GM21619 (cell line): ENCODE data around the gene DTWD1.
"Not testable (repeated sequence)": the region's sequence is repeated elsewhere in the genome, so short reads cannot be mapped to it uniquely, and the experiment has no call there.

Experiments used
- ATAC-seq: cut with Tn5 transposase; IDR thresholded peaks from one replicate; pipeline ENCODE4 v1.9.1; 2021; ENCODE audit not compliant: unreplicated experiment

Gene DTWD1, protein sequence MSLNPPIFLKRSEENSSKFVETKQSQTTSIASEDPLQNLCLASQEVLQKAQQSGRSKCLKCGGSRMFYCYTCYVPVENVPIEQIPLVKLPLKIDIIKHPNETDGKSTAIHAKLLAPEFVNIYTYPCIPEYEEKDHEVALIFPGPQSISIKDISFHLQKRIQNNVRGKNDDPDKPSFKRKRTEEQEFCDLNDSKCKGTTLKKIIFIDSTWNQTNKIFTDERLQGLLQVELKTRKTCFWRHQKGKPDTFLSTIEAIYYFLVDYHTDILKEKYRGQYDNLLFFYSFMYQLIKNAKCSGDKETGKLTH

GRCh38 chr15:49620658-49621368, at the start of gene DTWD1, which contains the start of gene FAM227B:
Gene DTWD1, plus strand, starts transcription at chr15:49621048. Its CDS starts 4,120 bp downstream, at chr15:49625168.
Gene FAM227B, minus strand, starts transcription at chr15:49620818. Its CDS starts 5,647 bp downstream, at chr15:49615171.
- peak; percentile 98 for ATAC-seq

DNA sequence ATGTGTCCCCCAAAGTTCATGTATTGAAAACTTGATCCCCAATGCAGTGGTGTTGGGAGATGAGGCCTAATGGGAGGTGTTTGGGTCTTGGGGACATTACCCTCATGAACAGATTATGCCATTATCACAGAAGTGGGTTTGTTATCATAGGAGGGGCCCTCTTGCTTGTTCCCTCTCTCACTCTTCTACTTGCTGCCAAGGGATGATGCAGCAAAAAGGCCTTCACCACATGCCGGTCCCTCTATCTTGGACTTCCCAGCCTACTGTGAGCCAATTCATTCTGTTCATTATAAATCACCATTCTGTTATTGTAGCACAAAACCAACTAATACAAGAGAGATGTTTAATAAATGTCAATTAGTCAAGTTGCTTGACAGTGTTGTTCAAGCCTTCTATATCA, 47.4 kb upstream of the DTWD1 start:
- ATAC-seq = no peak

GRCh38 chr15:49589030-49589429, 31.8 kb upstream of the DTWD1 start:
- ATAC-seq = peak; percentile 84

GRCh38 chr15:49592829-49593316, 28.0 kb upstream of the DTWD1 start:
- ATAC-seq = not testable (repeated sequence)

DNA sequence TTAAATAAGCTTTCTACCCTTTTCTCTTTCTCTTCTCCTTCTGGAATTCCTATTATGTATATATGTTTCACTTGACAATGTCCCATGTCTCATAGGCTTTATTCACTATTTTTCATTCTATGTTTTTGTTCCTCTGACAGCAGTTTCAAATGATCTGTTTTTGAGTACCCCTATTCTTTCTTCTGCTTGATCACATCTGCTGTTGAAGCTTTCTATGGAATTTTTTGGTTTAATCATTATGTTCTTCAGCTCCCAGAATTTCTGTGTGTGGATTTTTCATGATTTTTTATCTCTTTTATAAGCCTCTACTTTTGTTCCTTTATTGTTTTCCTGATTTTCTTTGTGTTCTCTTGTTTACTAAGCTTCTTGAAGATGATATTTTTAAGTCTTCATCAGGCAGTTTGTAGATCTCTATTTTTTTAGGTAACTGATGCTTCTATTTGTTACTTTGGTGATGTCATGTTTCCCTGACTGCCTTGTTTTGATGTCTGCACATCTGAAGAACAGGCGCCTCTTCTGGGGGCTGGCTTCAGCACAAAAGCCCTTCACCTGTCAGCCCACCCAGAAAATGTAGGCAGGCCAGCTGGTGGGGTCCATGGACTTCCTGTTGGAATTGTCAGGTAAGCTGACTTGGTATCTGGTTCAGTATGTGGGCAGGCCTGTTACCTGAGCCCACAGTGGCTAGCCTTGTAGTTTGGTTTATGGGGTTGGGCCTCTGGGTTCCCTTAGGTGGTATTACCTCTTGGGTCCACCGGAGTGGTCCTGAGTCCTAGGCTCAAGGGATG, 16.0 kb upstream of the DTWD1 start:
- no peak for ATAC-seq

- no peak for ATAC-seq
Observed at GRCh38 chr15:49605588-49605987, 15.3 kb upstream of the DTWD1 start.

DNA sequence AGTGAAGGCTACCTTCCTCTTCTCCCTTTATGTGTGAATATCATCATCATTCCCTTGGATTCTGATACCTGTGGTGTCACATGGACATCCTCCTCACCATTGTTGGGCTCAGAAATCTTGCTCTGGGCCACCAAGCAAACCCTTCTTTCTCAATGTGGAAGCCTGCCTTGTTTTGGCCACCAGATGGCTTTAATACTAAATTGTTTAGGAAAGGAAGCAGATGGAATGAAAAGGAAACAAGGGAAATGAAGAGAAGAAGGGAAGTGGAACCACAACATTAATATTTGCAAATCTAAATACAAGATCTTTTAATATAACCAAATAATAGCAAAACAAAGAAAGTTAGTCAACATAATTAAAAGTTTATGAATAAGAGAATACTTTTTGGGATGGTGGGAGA, 14.3 kb upstream of the DTWD1 start:
- no peak for ATAC-seq

- no peak for ATAC-seq
Observed at GRCh38 chr15:49610157-49610918, 10.5 kb upstream of the DTWD1 start.

- not testable (repeated sequence) for ATAC-seq
Observed at GRCh38 chr15:49612240-49612639, 8.6 kb upstream of the DTWD1 start.

DNA sequence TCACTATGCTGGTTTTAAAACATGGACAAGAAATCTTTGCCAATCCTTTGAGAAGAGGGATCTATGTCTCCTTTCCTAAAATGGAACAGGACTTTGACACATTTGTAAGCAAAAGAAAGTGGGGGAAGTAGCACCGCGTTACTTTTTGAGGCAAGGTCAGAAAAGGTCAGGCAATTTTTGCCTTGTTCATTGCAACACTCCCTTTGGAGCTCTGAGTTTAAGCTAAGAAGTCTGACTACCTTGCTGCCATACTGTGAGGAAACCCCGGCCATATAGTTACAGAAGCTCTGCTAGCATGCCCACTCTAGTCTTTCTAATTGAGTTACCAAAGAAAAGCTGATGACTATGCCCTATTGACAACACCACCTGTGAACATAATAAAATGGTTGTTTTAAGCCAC, 1.6 kb upstream of the DTWD1 start:
- ATAC-seq = no peak

DNA sequence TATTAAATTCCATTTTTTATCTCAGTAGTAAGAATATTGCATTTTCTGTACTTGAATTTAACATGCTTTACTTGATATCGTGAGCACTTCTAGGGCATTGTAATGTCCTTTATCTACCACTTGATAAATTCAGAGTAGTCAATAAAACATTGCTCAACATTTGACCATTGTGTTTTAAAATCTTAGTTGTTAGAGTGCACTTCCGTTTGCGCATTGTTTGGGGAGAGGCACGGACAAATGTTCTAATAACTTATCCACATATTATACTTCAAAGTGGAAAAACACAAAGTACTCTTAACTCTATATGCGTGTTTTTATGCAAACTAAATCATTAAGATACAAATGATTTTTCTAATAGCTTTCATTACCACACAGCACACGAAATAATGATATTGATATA, 649 bp upstream of the DTWD1 start:
- ATAC-seq = peak; percentile 3

DNA sequence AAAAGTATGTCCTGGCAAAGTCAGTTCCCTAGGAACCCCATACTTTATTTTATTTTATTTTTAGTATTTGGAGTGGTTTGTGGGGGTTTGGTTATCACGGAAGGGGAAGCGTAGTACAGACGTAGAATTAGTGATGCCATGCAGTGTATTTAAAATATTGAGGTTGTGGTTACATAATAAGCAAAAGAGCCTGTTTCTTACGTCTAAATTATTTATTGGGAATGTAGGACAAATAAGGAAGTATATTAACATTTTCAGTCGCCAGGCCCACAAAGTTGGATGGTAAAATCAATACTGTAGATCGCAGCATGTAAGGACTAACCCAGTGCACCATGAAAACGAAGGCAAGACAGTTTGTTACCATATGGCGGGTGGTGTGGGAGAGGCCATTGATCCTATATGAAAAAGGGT, 558 bp downstream of the DTWD1 start:
- no peak for ATAC-seq

GRCh38 chr15:49621887-49622286, 1.0 kb downstream of the DTWD1 start:
- ATAC-seq = no peak

DNA sequence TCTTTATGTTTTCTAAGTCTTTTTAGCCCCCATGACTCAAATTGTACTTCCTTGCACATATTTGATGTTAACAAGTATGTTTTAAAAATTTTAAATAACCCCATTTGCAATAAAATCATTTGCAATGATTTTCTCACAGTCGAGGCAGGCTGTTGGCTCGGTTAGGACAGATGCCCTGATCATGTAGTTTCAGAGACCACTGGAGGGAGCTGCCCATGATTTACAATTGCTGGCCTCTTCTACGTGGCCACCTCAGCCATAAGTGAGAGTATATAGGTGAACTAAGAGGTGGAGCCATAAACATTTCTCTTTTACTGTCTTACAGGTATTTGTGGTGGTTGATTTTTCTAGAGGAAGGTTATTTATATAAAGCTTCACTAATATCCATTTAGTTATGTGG, 1.7 kb downstream of the DTWD1 start:
- no peak for ATAC-seq

DNA sequence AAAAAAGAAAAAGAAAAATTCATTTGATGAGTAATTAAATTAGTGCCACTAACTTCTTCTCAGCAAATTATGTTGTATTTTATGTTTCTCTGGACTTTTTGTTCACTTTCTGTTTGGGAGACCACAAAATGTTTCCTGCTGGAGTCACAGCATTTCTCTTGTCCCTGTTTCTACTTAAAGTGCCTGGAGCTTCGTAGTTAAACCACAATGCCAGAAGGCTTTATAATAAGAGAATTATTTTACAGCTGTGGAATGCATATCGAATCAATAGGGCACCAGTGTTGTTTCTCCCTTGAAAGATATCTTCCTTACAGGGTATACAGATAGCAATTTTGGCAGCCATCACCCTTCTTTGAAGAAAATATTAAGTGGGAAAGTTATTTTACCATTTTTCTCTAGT, 3.2 kb downstream of the DTWD1 start:
- ATAC-seq = no peak

DNA sequence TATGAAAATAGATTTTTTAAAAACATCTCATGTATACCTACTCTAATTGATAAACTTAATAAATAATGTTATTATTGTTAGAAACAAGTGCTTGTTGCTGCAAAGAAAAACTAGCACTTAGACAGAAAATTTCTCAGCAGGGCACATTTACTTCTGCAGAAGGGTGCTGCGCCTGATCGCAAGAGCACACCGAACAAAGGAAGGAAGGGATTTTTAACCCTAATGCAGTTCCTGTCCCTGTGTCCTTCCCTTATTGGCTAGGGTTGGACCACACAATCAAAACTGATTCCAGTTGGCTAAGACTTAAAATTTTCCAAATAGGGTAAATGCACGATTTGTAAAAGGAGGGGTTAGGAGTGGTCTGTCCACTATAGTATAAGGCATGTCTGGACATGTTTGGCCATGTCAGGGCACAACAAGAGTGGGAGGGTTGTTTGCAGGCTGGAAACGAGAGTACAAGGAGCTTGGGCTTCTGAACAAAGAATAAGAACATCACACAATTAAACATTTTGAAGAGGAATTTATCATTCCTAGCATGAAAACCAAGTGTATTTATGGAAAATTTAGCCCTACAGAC, 4.7 kb downstream of the DTWD1 start:
- no peak for ATAC-seq

GRCh38 chr15:49627407-49627877, 6.6 kb downstream of the DTWD1 start:
- no peak for ATAC-seq

DNA sequence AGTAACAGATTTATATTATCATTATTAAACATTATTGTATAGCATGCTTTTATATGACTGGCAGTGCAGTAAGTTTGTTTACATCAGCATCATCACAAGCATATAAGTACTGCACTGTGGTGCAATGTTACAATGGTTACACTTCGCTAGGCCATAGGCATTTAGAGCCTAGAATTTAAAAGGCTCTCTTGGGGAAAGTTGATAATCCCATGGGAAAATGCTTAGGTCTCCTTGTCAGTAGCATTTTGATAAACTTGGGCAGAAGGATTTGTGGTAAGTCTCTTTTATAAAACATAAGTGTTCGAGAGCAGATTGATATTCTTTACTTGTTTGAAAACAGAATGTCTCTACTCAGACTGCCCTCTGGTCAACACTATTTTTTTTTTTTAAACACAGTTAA, 7.5 kb downstream of the DTWD1 start:
- no peak for ATAC-seq

DNA sequence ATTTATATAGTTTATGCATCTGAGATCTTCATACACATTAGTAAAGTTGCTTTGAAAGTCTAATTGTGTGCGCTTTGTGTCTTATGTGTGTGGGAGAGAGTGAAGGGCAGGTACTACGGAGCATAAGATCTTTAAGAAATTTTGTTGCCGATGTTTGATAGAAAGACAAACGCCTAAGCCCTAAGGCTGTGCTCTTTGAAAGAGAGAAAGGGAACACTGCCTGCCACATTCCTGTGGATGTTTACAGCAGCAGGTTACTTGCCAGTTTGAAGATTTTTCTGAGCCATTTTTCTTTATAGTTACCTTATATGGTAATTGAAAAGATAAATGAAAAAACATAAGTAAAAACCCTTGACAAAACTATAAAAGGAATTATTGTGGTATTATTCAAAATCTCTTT, 17.0 kb downstream of the DTWD1 start:
- ATAC-seq = no peak

DNA sequence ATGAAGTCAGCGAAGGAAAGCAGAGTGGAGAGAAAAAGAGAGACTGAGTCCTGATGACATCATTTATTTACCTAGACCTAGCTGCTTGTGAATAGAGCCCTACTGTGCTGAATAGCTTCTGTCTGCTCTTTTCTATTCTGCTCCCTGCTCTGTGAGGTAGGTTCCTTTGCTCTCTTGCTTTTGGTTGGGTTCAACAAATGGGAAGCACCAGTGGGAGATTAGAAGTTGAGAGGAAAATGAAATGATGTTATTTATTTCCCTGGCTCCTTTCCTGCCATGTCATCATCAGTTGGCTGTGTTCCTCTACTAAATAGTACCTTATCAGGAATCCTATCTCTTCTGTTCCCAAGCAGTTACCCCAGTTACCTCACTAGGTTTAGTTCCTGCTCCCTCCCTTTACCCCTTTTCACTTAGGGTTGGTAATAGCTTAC, 23.5 kb downstream of the DTWD1 start:
- no peak for ATAC-seq
